ENCODE results near the gene TNS4.

- TF ChIP-seq SPI1 (IDR thresholded peaks at IDR 0.05; ENCODE audit: borderline replicate concordance, low read depth), result no peak
- TF ChIP-seq, protein P1, sequence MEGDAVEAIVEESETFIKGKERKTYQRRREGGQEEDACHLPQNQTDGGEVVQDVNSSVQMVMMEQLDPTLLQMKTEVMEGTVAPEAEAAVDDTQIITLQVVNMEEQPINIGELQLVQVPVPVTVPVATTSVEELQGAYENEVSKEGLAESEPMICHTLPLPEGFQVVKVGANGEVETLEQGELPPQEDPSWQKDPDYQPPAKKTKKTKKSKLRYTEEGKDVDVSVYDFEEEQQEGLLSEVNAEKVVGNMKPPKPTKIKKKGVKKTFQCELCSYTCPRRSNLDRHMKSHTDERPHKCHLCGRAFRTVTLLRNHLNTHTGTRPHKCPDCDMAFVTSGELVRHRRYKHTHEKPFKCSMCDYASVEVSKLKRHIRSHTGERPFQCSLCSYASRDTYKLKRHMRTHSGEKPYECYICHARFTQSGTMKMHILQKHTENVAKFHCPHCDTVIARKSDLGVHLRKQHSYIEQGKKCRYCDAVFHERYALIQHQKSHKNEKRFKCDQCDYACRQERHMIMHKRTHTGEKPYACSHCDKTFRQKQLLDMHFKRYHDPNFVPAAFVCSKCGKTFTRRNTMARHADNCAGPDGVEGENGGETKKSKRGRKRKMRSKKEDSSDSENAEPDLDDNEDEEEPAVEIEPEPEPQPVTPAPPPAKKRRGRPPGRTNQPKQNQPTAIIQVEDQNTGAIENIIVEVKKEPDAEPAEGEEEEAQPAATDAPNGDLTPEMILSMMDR (IDR thresholded peaks at IDR 0.05; ENCODE audit: insufficient read depth, low read length), result no peak
- no peak for TF ChIP-seq POLR2AphosphoS5 (IDR thresholded peaks at IDR 0.05; ENCODE audit: low read depth)
- TF ChIP-seq, protein P2, sequence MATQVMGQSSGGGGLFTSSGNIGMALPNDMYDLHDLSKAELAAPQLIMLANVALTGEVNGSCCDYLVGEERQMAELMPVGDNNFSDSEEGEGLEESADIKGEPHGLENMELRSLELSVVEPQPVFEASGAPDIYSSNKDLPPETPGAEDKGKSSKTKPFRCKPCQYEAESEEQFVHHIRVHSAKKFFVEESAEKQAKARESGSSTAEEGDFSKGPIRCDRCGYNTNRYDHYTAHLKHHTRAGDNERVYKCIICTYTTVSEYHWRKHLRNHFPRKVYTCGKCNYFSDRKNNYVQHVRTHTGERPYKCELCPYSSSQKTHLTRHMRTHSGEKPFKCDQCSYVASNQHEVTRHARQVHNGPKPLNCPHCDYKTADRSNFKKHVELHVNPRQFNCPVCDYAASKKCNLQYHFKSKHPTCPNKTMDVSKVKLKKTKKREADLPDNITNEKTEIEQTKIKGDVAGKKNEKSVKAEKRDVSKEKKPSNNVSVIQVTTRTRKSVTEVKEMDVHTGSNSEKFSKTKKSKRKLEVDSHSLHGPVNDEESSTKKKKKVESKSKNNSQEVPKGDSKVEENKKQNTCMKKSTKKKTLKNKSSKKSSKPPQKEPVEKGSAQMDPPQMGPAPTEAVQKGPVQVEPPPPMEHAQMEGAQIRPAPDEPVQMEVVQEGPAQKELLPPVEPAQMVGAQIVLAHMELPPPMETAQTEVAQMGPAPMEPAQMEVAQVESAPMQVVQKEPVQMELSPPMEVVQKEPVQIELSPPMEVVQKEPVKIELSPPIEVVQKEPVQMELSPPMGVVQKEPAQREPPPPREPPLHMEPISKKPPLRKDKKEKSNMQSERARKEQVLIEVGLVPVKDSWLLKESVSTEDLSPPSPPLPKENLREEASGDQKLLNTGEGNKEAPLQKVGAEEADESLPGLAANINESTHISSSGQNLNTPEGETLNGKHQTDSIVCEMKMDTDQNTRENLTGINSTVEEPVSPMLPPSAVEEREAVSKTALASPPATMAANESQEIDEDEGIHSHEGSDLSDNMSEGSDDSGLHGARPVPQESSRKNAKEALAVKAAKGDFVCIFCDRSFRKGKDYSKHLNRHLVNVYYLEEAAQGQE (IDR thresholded peaks at IDR 0.05; ENCODE audit: insufficient replicate concordance, low read depth), result no peak
- no peak for TF ChIP-seq GABPA (IDR thresholded peaks at IDR 0.05; ENCODE audit: low read depth)
Observed at GRCh38 chr17:40457369-40457768, 44.1 kb downstream of the TNS4 start.

All from HL-60 (cell line).